SK-N-SH treated with all-trans-retinoic acid at 6 μM for 48 hours (cell line): ENCODE data around the gene ACER1.

ENCODE experiments used
- ATAC-seq: fragments of 200-7000 bp; cut with Tn5 transposase; 3 replicates; pipeline ENCODE4 v1.9.1; 2020; ENCODE audit warnings: mild to moderate bottlenecking, moderate library complexity
- ARNTL ChIP-seq: fragments of 450-650 bp; formaldehyde crosslinking; IDR thresholded peaks from 2 replicates; pipeline ENCODE4 v1.5.0; 2020; ENCODE audit warnings: low read depth, mild to moderate bottlenecking, moderate library complexity, borderline replicate concordance
- BACH2 ChIP-seq: fragments of 250-450 bp; sonication (Bioruptor Pico); IDR thresholded peaks from 2 replicates; pipeline ENCODE4 v1.9.0; 2021; ENCODE audit warnings: mild to moderate bottlenecking, borderline replicate concordance
- CREB5 ChIP-seq: fragments of 250-450 bp; sonication (Bioruptor Pico); IDR thresholded peaks from 2 replicates; pipeline ENCODE4 v1.5.1; 2020; ENCODE audit warnings: low read depth, mild to moderate bottlenecking, moderate library complexity
- CSDC2 ChIP-seq: fragments of 250-450 bp; sonication (Bioruptor Pico); IDR thresholded peaks from 2 replicates; pipeline ENCODE4 v1.5.0; 2020; ENCODE audit warnings: mild to moderate bottlenecking, moderate library complexity
- CSRNP3 ChIP-seq: fragments of 250-450 bp; sonication (Bioruptor Pico); IDR thresholded peaks from 2 replicates; pipeline ENCODE4 v1.5.1; 2021; ENCODE audit warnings: mild to moderate bottlenecking, moderate library complexity
- GLIS3 ChIP-seq: fragments of 250-450 bp; sonication (Bioruptor Pico); IDR thresholded peaks from 2 replicates; pipeline ENCODE4 v1.5.0; 2020; ENCODE audit warnings: mild to moderate bottlenecking, moderate library complexity
- POU6F1 ChIP-seq: fragments of 250-450 bp; sonication (Bioruptor Pico); IDR thresholded peaks from 2 replicates; pipeline ENCODE4 v1.8.0; 2021; ENCODE audit warnings: low read depth, mild to moderate bottlenecking, moderate library complexity, borderline replicate concordance
- PPARA ChIP-seq: fragments of 250-450 bp; sonication (Bioruptor Pico); IDR thresholded peaks from 2 replicates; pipeline ENCODE4 v1.5.0; 2020; ENCODE audit warnings: mild to moderate bottlenecking, borderline replicate concordance
- SNAI2 ChIP-seq: fragments of 250-450 bp; sonication (Bioruptor Pico); IDR thresholded peaks from 2 replicates; pipeline ENCODE4 v1.5.0; 2020; ENCODE audit warnings: mild to moderate bottlenecking, moderate library complexity
- TCF4 ChIP-seq: fragments of 250-450 bp; sonication (Bioruptor Pico); IDR thresholded peaks from 2 replicates; pipeline ENCODE4 v1.8.0; 2021; ENCODE audit warnings: mild to moderate bottlenecking, moderate library complexity, borderline replicate concordance
- TOX ChIP-seq: fragments of 250-450 bp; sonication (Bioruptor Pico); IDR thresholded peaks from 2 replicates; pipeline ENCODE4 v1.8.0; 2021; ENCODE audit warnings: mild to moderate bottlenecking, moderate library complexity, borderline replicate concordance
- TSHZ2 ChIP-seq: fragments of 250-450 bp; sonication (Bioruptor Pico); IDR thresholded peaks from 2 replicates; pipeline ENCODE4 v1.5.0; 2020; ENCODE audit warnings: mild to moderate bottlenecking, moderate library complexity
- ZC3H10 ChIP-seq: fragments of 250-450 bp; sonication (Bioruptor Pico); IDR thresholded peaks from 2 replicates; pipeline ENCODE4 v1.5.1; 2021; ENCODE audit warnings: mild to moderate bottlenecking, moderate library complexity
- ZFP3 ChIP-seq: fragments of 250-450 bp; sonication (Bioruptor Pico); IDR thresholded peaks from 2 replicates; pipeline ENCODE4 v1.5.0; 2020; ENCODE audit warnings: mild to moderate bottlenecking, moderate library complexity
- ZFP30 ChIP-seq: fragments of 450-650 bp; formaldehyde crosslinking; IDR thresholded peaks from 2 replicates; pipeline ENCODE4 v1.5.0; 2022; ENCODE audit warnings: mild to moderate bottlenecking, moderate library complexity
- ZNF565 ChIP-seq: fragments of 450-650 bp; formaldehyde crosslinking; conservative IDR thresholded peaks from 2 replicates; pipeline ENCODE4 v1.5.0; 2020; ENCODE audit warnings: low read depth, mild to moderate bottlenecking, moderate library complexity
- ZNF70 ChIP-seq: fragments of 450-650 bp; formaldehyde crosslinking; IDR thresholded peaks from 2 replicates; pipeline ENCODE4 v1.5.0; 2020; ENCODE audit warnings: mild to moderate bottlenecking, moderate library complexity
- ZNF8 ChIP-seq: fragments of 450-650 bp; formaldehyde crosslinking; IDR thresholded peaks from 2 replicates; pipeline ENCODE4 v1.5.0; 2020; ENCODE audit warnings: mild to moderate bottlenecking, moderate library complexity
- TF ChIP-seq, protein P1 (sequence below): fragments of 250-450 bp; sonication (Bioruptor Pico); IDR thresholded peaks from 2 replicates; pipeline ENCODE4 v1.8.0; 2020; ENCODE audit warnings: mild to moderate bottlenecking, moderate library complexity, borderline replicate concordance

Gene ACER1

DNA sequence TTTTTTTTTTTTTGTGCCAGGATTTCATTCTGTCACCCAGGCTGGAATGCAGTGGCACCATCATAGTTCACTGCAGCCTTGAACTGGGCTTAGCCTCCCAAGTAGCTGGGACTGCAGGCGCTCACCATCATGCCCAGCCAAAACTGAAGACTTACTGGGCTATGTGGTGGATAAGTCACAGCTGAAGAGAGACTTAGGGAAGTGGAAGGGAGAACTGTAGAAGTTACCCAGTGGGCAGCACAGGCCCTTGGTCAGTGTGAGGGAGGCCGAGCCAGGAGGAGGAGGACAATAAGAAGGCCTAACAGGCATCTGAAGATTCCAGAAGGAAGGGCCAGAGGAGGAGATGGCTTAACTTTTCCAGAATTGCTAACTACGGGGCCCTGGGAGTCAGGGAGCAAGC, 46.3 kb upstream of the ACER1 start:
- ATAC-seq: no peak
- TF ChIP-seq ZFP30 (CRISPR knock-in tag) (0 out of 2 replicates have a peak, but pooled peaks have one; percentile 57), TCF4 (CRISPR knock-in tag) (no peak)

DNA sequence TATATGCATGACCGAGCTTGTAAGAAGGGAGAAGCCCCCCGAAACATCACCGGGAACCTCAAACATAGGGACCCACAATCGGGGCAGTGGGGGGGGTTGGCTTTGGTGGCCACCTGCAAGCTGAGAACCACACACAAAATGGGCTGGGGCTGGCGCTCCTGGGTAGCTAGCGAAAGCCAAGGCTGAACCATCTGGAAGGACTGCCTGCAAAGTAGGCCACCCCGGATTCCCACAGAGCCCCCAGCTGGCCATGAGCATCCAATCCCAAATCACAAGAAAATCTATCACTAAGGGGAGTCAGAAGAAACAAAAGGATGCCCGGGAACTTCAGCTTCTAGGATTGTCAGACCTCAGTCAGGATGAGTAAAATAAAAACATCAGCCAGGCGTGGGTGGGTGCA, 45.1 kb upstream of the ACER1 start:
- no peak for ATAC-seq
- TF ChIP-seq ZNF565 (no peak), PPARA (no peak), ZNF8 (CRISPR knock-in tag) (no peak), CREB5 (CRISPR knock-in tag) (no peak), ZFP30 (CRISPR knock-in tag) (no peak), BACH2 (CRISPR knock-in tag) (no peak), TOX (CRISPR knock-in tag) (no peak), CSDC2 (CRISPR knock-in tag) (no peak), CSRNP3 (no peak), ARNTL (no peak), GLIS3 (CRISPR knock-in tag) (no peak), ZNF70 (no peak), POU6F1 (CRISPR knock-in tag) (no peak)
- TF ChIP-seq, protein P1, sequence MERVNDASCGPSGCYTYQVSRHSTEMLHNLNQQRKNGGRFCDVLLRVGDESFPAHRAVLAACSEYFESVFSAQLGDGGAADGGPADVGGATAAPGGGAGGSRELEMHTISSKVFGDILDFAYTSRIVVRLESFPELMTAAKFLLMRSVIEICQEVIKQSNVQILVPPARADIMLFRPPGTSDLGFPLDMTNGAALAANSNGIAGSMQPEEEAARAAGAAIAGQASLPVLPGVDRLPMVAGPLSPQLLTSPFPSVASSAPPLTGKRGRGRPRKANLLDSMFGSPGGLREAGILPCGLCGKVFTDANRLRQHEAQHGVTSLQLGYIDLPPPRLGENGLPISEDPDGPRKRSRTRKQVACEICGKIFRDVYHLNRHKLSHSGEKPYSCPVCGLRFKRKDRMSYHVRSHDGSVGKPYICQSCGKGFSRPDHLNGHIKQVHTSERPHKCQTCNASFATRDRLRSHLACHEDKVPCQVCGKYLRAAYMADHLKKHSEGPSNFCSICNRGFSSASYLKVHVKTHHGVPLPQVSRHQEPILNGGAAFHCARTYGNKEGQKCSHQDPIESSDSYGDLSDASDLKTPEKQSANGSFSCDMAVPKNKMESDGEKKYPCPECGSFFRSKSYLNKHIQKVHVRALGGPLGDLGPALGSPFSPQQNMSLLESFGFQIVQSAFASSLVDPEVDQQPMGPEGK (CRISPR knock-in tag): no peak

GRCh38 chr19:6378041-6378440, 44.6 kb upstream of the ACER1 start:
- TF ChIP-seq CSDC2 (CRISPR knock-in tag): no peak
- ATAC-seq: peak; percentile 36

GRCh38 chr19:6376512-6377190, 43.2 kb upstream of the ACER1 start:
- TF ChIP-seq ARNTL: no peak

GRCh38 chr19:6375411-6376010, 42.1 kb upstream of the ACER1 start, which contains the start of gene PSPN:
Gene PSPN, minus strand, starts transcription at chr19:6375933. Its CDS starts 84 bp downstream, at chr19:6375849.
- no peak for ATAC-seq
- TF ChIP-seq ZFP3 (CRISPR knock-in tag) (no peak), ZNF8 (CRISPR knock-in tag) (no peak), ZNF70 (no peak), ZC3H10 (CRISPR knock-in tag) (no peak), SNAI2 (CRISPR knock-in tag) (no peak), TCF4 (CRISPR knock-in tag) (no peak), POU6F1 (CRISPR knock-in tag) (no peak), TSHZ2 (CRISPR knock-in tag) (no peak), CSRNP3 (no peak)
- TF ChIP-seq, protein P1 (CRISPR knock-in tag): no peak

More at GRCh38 chr19:6376512-6377190, 43.2 kb upstream of the ACER1 start:
- ATAC-seq: no peak
